Esophagus squamous epithelium (tissue), 5 donors: ENCODE results near the gene MAD1L1. TPM values are rescaled to one million over a fixed set of nuclear protein-coding genes. Genes with fewer than 3 reads are reported as not detected.

Source experiments
- DNase-seq: peaks from one replicate; lab custom pipeline; 2025; lab: John Stamatoyannopoulos, UW
- H3K27ac ChIP-seq, 4 donors: fragments of 200-600 bp; sonication (generic); one replicate each; pipeline ENCODE4 v1.5.1; 2016 to 2019; ENCODE audit warnings: mild to moderate bottlenecking in 1 of 4
- H3K27me3 ChIP-seq, 4 donors: fragments of 200-600 bp; sonication (generic); 1 replicate in 3 of 4; 2 replicates in 1 of 4; pipeline versions ENCODE4 v1.5.1 to v1.6.0; 2017 to 2021; ENCODE audit warnings: antibody characterized with exemption in 1 of 4
- H3K36me3 ChIP-seq, 3 donors: fragments of 200-600 bp; sonication (generic); one replicate each; pipeline ENCODE4 v1.5.1; 2016 to 2019
- H3K4me1 ChIP-seq, 3 donors: fragments of 200-600 bp; sonication (generic); one replicate each; pipeline ENCODE4 v1.5.1; 2017 to 2019
- H3K4me3 ChIP-seq, 4 donors: fragments of 200-600 bp; sonication (generic); 1 replicate in 3 of 4; 2 replicates in 1 of 4; pipeline ENCODE4 v1.5.1; 2016 to 2019; ENCODE audit warnings: mild to moderate bottlenecking in 2 of 4, moderate library complexity in 1 of 4
- H3K9me3 ChIP-seq, 3 donors: fragments of 200-600 bp; sonication (generic); one replicate each; pipeline ENCODE4 v1.5.1; 2016 to 2019
- POLR2A ChIP-seq, 4 donors: fragments of 450-650 bp; IDR thresholded peaks; one replicate each; pipeline ENCODE4 v1.6.1; 2017; ENCODE audit warnings: antibody characterized with exemption in 4 of 4, mild to moderate bottlenecking in 4 of 4, moderate library complexity in 3 of 4
- WGBS, 2 donors: methylation state at CpG; one replicate each; pipeline ENCODE4 v1.1.5; 2018; 5-methylcytosine and 5-hydroxymethylcytosine counted together
- intact Hi-C: fragments of 100-400 bp; cut with DNase I; formaldehyde crosslinking; loops from one replicate; pipeline ENCODE4 v1.15.0; 2022
- total RNA-seq, 4 donors: library from RNA; depleted of rRNA; stranded (reverse); fragments of >200 nt; gene quantifications; one replicate each; pipeline ENCODE4 v1.1.0, GENCODE V29; 2016
- TF ChIP-seq, protein P1 (sequence below), 6 experiments: fragments of 450-650 bp in 4 of 6; fragments of 200-600 bp in 2 of 6; sonication (generic) in 2 of 6; IDR thresholded peaks; one replicate each; pipeline ENCODE4 v1.5.1; 2016 to 2019; ENCODE audit warnings: antibody characterized with exemption in 6 of 6, mild to moderate bottlenecking in 4 of 6, moderate library complexity in 4 of 6
- donor health status: DM: yes; HTN: yes; CAD: no.

Gene MAD1L1
- total RNA-seq, 4 donors from 2014 or later, result 16.6 to 40.4 (median 30.2) TPM

DNA sequence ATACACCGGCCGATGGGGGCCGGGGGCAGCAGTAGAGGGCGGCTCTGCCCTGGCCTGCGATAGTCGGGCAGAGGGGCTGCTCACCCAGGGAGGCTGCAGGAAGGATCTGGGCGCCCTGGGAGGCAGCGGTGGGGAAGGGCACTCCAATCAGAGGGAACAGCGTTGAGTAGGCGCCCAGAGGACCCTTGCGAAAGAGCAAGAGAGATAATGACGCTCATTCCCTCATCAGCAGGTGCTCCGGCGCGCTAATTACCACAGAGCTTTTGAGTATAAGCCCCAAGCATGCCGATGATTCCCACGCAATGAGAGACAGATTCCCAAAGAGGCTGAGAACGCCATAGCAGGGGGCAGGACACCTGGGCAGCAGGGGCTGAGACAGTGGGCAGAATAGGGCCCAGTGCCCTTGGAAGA is 215.3 kb downstream of the MAD1L1 start:
- WGBS, 2 donors, result 91 to 97% methylated on average over 6 to 18 of the region's 18 CpGs
- H3K27ac ChIP-seq, result no peak overlapping the region
- H3K27me3 ChIP-seq, result no peaks in the 10 kb centered on the region
- TF ChIP-seq POLR2A (IDR thresholded peaks at IDR 0.05), result no peak
- TF ChIP-seq, protein P1, sequence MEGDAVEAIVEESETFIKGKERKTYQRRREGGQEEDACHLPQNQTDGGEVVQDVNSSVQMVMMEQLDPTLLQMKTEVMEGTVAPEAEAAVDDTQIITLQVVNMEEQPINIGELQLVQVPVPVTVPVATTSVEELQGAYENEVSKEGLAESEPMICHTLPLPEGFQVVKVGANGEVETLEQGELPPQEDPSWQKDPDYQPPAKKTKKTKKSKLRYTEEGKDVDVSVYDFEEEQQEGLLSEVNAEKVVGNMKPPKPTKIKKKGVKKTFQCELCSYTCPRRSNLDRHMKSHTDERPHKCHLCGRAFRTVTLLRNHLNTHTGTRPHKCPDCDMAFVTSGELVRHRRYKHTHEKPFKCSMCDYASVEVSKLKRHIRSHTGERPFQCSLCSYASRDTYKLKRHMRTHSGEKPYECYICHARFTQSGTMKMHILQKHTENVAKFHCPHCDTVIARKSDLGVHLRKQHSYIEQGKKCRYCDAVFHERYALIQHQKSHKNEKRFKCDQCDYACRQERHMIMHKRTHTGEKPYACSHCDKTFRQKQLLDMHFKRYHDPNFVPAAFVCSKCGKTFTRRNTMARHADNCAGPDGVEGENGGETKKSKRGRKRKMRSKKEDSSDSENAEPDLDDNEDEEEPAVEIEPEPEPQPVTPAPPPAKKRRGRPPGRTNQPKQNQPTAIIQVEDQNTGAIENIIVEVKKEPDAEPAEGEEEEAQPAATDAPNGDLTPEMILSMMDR (IDR thresholded peaks at IDR 0.05), result no peak
- intact Hi-C loops, result no loop called here
- H3K36me3 ChIP-seq, result peaks cover 0 to 14% (median 0%) of the 10 kb centered on the region in 3 donors
- no peaks in the 10 kb centered on the region for H3K9me3 ChIP-seq
- DNase-seq, result no peak
- H3K4me1 ChIP-seq, result peaks cover 12 to 27% (median 20%) of the 10 kb centered on the region in 3 donors
- no peak overlapping the region for H3K4me3 ChIP-seq

DNA sequence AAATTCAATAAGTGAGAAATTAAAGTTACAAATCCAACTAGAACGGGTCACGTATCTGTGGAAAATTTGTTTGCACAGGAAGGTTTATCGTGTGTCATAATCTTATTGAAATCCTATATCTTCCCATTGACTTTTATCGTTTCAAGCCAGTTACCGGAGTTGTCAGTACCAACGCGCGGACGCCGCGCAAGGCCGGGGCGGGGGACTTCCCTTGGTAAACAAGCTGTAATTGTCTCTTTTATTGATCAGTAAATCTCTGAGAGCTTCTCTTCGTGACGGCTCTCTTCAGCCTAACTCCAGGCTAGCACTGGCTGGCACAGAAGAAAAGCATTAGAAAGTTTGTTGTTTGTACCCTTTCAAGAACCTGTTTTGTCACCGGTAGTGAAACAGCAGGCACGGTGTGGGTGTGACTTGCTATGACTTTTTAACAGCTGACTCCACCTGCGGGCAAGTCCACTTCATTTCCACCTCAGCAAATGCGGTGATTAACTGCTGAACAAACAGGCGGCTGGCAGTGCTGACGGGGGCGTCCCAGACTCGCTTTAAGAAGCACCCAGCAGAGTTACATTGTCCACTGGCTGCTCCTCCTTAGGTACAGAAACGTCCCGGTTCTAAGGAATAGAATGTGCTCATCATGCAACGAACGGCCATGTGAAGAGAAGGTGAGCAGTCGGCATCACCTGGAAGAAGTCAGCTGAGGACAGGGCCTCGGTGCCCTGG is 215.8 kb downstream of the MAD1L1 start:
- Histone ChIP-seq H3K9me3 (no peaks in the 10 kb centered on the region), H3K27ac (no peak overlapping the region), H3K4me3 (no peak overlapping the region), H3K4me1 (peaks cover 12 to 27% (median 20%) of the 10 kb centered on the region in 3 donors), H3K27me3 (no peaks in the 10 kb centered on the region), H3K36me3 (peaks cover 0 to 14% (median 0%) of the 10 kb centered on the region in 3 donors)
- intact Hi-C loops, result no loop called here
- no peak for TF ChIP-seq POLR2A (IDR thresholded peaks at IDR 0.05)
- TF ChIP-seq, protein P1 (IDR thresholded peaks at IDR 0.05), result no peak
- DNase-seq, result no peak
- WGBS, 2 donors, result 88 to 91% methylated on average over 24 to 29 of the region's 29 CpGs

DNA sequence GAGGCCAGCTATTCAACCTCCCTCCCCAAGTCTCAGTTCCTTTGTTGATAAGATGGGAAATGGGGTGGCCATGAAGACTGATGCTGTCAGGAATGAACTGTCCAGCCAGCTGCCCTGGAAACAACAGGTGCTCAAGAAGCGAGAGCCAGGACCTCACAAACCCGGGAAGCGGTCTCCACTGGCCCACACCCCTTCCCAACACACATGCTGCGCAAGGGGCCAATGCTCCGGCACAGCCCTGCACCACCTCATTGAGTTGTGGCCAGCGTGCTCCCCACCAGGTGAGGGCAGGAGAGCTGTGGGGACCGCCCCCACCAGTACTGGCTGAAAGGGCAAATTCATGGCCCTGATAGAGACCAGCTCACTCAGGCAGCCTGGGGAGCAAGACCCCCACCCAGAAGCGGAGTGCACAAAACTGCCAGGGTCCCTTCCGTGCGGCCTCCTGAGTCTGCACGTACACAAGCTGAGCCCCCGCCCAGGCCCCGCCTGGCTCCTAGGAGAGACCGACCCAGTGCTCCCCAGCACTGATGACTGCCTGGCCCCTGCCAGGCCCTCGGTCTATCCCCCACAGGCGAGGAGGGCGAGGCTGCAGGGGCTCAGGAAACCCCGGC is 216.6 kb downstream of the MAD1L1 start:
- no peak overlapping the region for H3K4me3 ChIP-seq
- H3K27me3 ChIP-seq, result no peaks in the 10 kb centered on the region
- intact Hi-C loops, result no loop called here
- DNase-seq, result no peak
- H3K9me3 ChIP-seq, result no peaks in the 10 kb centered on the region
- TF ChIP-seq, protein P1 (IDR thresholded peaks at IDR 0.05), result no peak
- no peak for TF ChIP-seq POLR2A (IDR thresholded peaks at IDR 0.05)
- H3K4me1 ChIP-seq, result peaks cover 12 to 27% (median 20%) of the 10 kb centered on the region in 3 donors
- 94 to 95% methylated on average over 5 to 10 of the region's 18 CpGs for WGBS, 2 donors
- H3K36me3 ChIP-seq, result peaks cover 0 to 14% (median 0%) of the 10 kb centered on the region in 3 donors
- H3K27ac ChIP-seq, result no peak overlapping the region

DNA sequence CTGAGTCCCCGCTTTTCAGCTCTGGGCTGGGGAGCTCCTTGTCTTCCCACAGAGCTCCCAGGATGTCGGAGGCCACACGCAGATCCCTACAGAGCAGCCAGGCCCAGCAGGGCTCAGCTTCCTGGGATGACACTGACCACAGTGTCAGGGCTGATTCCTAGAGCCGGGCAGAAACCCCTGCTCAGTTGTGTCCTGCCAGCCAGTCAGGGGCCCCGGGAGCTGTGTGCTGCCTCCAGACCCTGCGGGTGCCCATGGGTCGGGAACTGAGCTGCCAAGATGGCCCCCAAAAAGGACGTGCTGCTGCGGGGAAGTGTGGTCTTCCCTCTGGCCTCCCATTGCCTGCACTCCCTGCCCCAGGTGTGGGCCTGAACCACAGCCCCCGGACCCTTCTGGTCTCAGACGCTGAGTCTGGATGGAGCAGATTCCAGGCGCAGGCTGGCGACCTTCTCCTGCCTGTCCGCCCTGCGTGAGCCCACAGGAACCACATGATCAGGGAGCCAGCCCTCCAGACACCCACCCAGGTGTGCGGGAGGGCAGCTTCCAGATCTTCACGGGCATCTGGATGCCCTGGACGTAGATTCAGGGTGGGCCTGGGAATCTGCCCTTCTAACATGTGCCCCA is 217.4 kb downstream of the MAD1L1 start:
- Histone ChIP-seq H3K4me3 (no peak overlapping the region), H3K9me3 (no peaks in the 10 kb centered on the region), H3K27ac (no peak overlapping the region), H3K4me1 (peaks cover 12 to 25% (median 19%) of the 10 kb centered on the region in 3 donors), H3K36me3 (peaks cover 0 to 14% (median 0%) of the 10 kb centered on the region in 3 donors), H3K27me3 (no peaks in the 10 kb centered on the region)
- no CpG with 5 or more reads among the region's 18 CpGs for WGBS, 2 donors
- TF ChIP-seq POLR2A (IDR thresholded peaks at IDR 0.05), result no peak
- TF ChIP-seq, protein P1 (IDR thresholded peaks at IDR 0.05), result no peak
- intact Hi-C loops, result no loop called here
- DNase-seq, result no peak
